GM21737 (cell line): Measurements from ENCODE around the gene ZNF341.
"Not testable (repeated sequence)": the region's sequence is repeated elsewhere in the genome, so short reads cannot be mapped to it uniquely, and the experiment has no call there.

Experiments
- ATAC-seq: cut with Tn5 transposase; IDR thresholded peaks from one replicate; pipeline ENCODE4 v1.9.1; 2021; ENCODE audit warnings: mild to moderate bottlenecking, moderate library complexity; ENCODE audit not compliant: unreplicated experiment

The ZNF341 gene

GRCh38 chr20:33791959-33792597 lies 60.3 kb downstream of the ZNF341 start:
- no peak for ATAC-seq

GRCh38 chr20:33792598-33792989 lies 60.8 kb downstream of the ZNF341 start:
- not testable (repeated sequence) for ATAC-seq

GRCh38 chr20:33793011-33793931 lies 61.5 kb downstream of the ZNF341 start:
- ATAC-seq: no peak

GRCh38 chr20:33796263-33796906 lies 64.6 kb downstream of the ZNF341 start:
- ATAC-seq: no peak

GRCh38 chr20:33796907-33797544 lies 65.2 kb downstream of the ZNF341 start:
- no peak for ATAC-seq

- ATAC-seq: no peak
Measured at GRCh38 chr20:33798444-33798843, 66.6 kb downstream of the ZNF341 start.

- no peak for ATAC-seq
Measured at GRCh38 chr20:33803921-33804337, 72.1 kb downstream of the ZNF341 start.

GRCh38 chr20:33808388-33808787 lies 76.6 kb downstream of the ZNF341 start:
- no peak for ATAC-seq

- ATAC-seq: no peak
Measured at GRCh38 chr20:33810259-33810658, 78.5 kb downstream of the ZNF341 start.

GRCh38 chr20:33810885-33811775 lies 79.3 kb downstream of the ZNF341 start, which contains the start of gene CHMP4B:
Gene CHMP4B, plus strand, starts transcription at chr20:33811348. Its CDS starts 121 bp downstream, at chr20:33811469.
- peak; percentile 96 for ATAC-seq

- ATAC-seq: no peak
Measured at GRCh38 chr20:33811776-33812151, 80.0 kb downstream of the ZNF341 start.

- ATAC-seq: no peak
Measured at GRCh38 chr20:33812152-33812849, 80.5 kb downstream of the ZNF341 start.

- ATAC-seq: no peak
Measured at GRCh38 chr20:33812908-33813462, 81.2 kb downstream of the ZNF341 start.

- ATAC-seq: no peak
Measured at GRCh38 chr20:33814238-33814712, 82.5 kb downstream of the ZNF341 start.

- no peak for ATAC-seq
Measured at GRCh38 chr20:33815671-33816070, 83.9 kb downstream of the ZNF341 start.

- ATAC-seq: no peak
Measured at GRCh38 chr20:33816191-33816590, 84.4 kb downstream of the ZNF341 start.

- ATAC-seq: no peak
Measured at GRCh38 chr20:33817411-33817810, 85.6 kb downstream of the ZNF341 start.

GRCh38 chr20:33819456-33819855 lies 87.7 kb downstream of the ZNF341 start:
- no peak for ATAC-seq

- no peak for ATAC-seq
Measured at GRCh38 chr20:33820362-33820761, 88.6 kb downstream of the ZNF341 start.
